HG02840 (cell line): Measurements from ENCODE around the gene MAP7.
"Not testable (repeated sequence)": the region's sequence is repeated elsewhere in the genome, so short reads cannot be mapped to it uniquely, and the experiment has no call there.

Source experiments
- ATAC-seq: cut with Tn5 transposase; IDR thresholded peaks from one replicate; pipeline ENCODE4 v1.9.1; 2021; ENCODE audit warnings: mild to moderate bottlenecking, moderate library complexity, moderate number of reproducible peaks; ENCODE audit not compliant: unreplicated experiment, low FRiP score

MAP7 gene

GRCh38 chr6:136403110-136403980 is 146.9 kb downstream of the MAP7 start:
- no peak for ATAC-seq

- no peak for ATAC-seq
Observed at GRCh38 chr6:136401749-136402148, 148.5 kb downstream of the MAP7 start.

GRCh38 chr6:136401236-136401635 is 149.0 kb downstream of the MAP7 start:
- ATAC-seq: not testable (repeated sequence)

GRCh38 chr6:136398453-136398852 is 151.8 kb downstream of the MAP7 start:
- no peak for ATAC-seq

GRCh38 chr6:136396908-136397307 is 153.3 kb downstream of the MAP7 start:
- no peak for ATAC-seq

- ATAC-seq: not testable (repeated sequence)
Observed at GRCh38 chr6:136390959-136391358, 159.3 kb downstream of the MAP7 start.

- no peak for ATAC-seq
Observed at GRCh38 chr6:136387316-136387715, 162.9 kb downstream of the MAP7 start.

GRCh38 chr6:136383268-136383937 is 166.8 kb downstream of the MAP7 start:
- ATAC-seq: no peak

GRCh38 chr6:136382676-136383252 is 167.5 kb downstream of the MAP7 start:
- ATAC-seq: no peak

- no peak for ATAC-seq
Observed at GRCh38 chr6:136378888-136379287, 171.3 kb downstream of the MAP7 start.

GRCh38 chr6:136375836-136376235 is 174.4 kb downstream of the MAP7 start:
- ATAC-seq: not testable (repeated sequence)

GRCh38 chr6:136371959-136372358 is 178.3 kb downstream of the MAP7 start:
- no peak for ATAC-seq

- no peak for ATAC-seq
Observed at GRCh38 chr6:136370988-136371728, 179.1 kb downstream of the MAP7 start.

GRCh38 chr6:136365776-136366354 is 184.4 kb downstream of the MAP7 start:
- no peak for ATAC-seq

GRCh38 chr6:136362421-136363356 is 187.5 kb downstream of the MAP7 start:
- no peak for ATAC-seq

GRCh38 chr6:136361787-136362186 is 188.4 kb downstream of the MAP7 start:
- no peak for ATAC-seq

GRCh38 chr6:136360783-136361182 is 189.4 kb downstream of the MAP7 start:
- no peak for ATAC-seq

GRCh38 chr6:136359851-136360250 is 190.4 kb downstream of the MAP7 start:
- ATAC-seq: no peak

GRCh38 chr6:136351518-136352110 is 198.6 kb downstream of the MAP7 start:
- no peak for ATAC-seq
